Measurements from ENCODE around the gene PIAS3. TPM values are rescaled to one million over a fixed set of nuclear protein-coding genes. Genes with fewer than 3 reads are reported as not detected.

PIAS3 gene
- total RNA-seq = 13.3 TPM
- long read RNA-seq, transcript PIAS3-203 (14 exons, 2,901 nt) = major isoform, 5 of 23 reads
- long read RNA-seq, partial matches to known transcripts = 10 of 23 reads
- long read RNA-seq, other reads (novel, unspliced or antisense) = 7 of 23 reads

DNA sequence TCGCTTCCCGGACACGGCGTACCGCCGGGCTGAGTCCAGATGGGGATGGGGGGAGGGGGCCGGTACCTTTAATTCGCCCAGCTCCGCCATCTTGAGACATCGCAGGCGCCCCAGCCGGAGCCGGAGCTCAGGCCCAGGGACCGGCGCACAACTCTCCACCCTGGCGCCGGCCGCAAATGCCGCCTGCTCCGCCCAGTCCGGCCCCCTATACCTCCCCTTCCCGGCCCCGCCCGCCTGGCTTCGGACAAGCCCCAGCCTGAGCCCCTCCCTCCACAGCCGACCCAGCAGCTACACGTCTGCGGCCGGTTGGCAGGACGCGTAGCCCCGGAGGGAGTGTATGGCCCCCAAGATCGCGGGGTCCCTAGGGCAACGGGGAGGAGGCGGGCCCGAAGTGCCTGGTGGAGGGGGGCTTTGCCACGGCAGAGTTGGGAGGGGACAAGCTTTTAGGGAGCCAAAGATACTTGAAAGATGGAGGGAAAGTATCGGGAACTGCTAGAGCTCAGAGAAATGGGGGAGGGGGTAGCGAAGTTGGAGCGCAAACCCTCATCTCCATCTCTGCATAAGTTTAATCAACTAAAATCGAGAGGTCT, at the start of gene PIAS3:
PIAS3 (minus strand) TSS at position 181 of the 590 bp plus-strand sequence; CDS start at position 90, 91 bp downstream.
- ATAC-seq (peak; percentile 95), DNase-seq (peak; percentile 98)
- intact Hi-C loops (cut with micrococcal nuclease) = no loop called here

DNA sequence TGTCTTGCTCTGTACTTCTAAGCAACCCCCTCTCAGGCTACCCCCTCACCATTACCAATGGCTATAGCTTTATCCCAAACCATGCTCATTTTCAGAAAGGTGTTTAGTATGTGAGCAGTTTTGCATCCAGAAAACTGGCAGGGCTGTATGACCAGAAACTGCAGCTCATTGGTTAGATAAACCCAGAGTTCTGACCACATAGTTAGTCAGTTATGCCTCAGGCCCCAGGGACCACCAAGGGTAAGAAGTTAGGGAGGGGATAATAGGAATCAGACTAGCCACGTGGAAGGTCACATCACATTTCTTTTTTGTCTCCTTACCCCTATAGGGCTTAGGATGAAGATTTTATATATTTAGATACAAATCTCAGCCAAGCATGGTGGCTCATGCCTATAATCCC, 49.8 kb upstream of the PIAS3 start:
- intact Hi-C loops (cut with micrococcal nuclease) = no loop called here
- DNase-seq (no peak), ATAC-seq (no peak)

DNA sequence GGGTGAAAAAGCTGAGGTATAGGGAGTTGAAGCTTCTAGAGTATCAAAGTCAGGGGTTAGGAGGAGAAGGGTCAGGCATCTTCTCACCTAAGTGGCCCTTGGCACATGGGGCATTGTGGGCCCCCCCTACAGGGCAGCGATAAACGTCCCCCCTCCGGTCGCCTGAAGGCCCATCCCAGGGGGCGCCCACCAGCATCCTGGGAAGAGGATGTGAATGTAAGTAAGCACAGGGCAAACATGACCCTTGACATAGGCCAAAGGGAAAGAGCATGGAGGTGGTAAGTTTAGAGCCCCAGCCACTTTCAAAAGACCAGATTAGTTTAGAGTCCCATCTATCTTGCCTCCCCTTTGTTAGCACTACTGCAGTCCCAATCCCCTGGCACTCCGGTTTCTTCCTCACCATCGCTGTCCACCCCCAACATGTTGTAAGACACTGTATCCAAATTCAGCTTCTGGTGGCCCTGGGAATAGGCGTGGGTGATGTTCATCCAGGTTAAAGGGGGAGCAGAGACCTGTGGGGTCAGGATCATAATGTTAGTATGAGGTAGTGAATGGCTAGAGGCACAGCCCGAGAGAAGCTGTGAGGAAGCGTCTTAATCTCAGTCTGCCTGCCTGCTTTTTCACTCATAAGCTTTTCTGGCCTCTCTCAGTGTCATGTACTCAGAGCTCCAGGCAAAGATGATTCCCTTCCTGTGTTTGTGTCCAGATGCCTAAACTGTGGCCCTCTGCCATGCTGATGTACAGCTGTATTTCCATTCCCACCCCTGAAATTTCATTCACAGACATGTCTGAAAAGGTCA, 48.3 kb upstream of the PIAS3 start:
- peak; percentile 49 for ATAC-seq

DNA sequence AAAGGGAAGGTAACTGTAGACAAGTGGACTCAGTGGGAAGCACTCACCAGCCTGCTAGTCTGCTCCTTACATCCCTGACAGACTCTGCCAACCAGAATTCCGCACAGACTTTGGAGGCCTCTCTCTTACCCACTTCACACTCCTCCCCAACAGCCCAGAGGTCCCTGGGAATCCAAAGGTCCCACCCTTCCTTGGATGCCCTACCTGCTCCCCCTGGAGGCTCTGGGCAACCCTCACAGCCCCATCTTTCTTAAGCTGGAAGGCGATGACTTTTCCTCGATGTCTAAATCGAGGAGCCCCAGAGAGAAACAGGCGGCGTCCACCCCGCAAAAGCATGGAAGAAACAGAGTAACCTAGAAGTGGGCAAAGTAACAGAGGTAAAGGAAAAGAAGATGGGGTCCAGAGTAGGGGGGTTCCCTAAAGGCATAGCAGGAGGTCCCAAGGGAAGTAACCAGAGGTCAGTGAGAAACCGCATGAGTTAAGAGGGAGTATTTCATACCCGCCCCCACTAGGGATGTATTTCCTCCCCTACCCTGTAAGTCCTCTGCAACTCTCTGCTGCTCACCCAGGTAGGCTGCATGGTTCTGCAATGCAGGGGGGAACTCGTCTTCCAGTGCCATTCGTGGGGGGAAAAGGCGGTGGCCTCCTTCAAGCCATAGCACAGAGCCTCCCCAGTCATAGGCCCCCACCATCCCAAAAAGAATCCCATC, 42.6 kb upstream of the PIAS3 start:
- intact Hi-C loops (cut with micrococcal nuclease) = no loop called here
- ATAC-seq (no peak), DNase-seq (no peak)

More for the DNA sequence above, 48.3 kb upstream of the PIAS3 start:
- intact Hi-C loops (cut with micrococcal nuclease) = no loop called here
- no peak for DNase-seq

DNA sequence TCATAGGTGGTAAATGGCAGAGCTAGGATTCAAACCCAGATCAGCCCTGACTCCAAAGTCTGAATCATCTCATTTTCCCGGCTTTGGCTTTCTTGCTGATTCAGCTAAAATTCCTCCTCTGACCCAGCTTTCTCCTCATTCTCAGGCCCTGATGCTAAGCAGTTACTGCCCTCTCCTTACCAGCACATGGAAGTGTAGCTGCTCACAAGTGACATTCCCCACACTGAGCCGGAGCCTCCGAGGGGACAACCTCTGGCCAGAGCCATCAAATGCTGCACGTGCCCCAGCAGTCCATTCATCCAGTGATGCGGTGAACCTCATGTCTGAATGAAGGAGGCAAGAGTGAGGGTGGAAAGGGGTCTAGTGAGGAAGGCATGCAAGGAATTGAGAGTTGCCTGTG, 39.9 kb upstream of the PIAS3 start:
- ATAC-seq (no peak), DNase-seq (no peak)
- intact Hi-C loops (cut with micrococcal nuclease) = no loop called here

DNA sequence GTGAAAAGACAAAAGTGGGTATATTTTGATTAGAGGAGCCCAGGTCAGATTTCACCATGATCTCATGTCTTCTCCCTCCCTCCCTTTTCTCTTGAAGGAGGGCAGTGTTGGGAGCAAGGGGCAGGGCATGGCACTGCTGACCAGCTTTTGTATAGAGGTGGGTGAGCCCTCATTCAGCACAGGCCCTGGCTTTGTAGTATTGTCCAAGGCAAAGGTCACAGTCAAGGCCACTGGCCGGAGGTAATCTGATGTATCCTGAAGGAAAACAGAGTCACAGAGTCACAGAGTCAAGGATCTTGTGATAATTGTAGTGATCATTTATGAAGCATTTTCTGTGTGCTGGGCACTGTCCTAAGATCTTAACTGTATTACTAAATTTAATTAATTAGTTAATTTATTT, 39.1 kb upstream of the PIAS3 start:
- no peak for DNase-seq
- intact Hi-C loops (cut with micrococcal nuclease) = no loop called here
- no peak for ATAC-seq

DNA sequence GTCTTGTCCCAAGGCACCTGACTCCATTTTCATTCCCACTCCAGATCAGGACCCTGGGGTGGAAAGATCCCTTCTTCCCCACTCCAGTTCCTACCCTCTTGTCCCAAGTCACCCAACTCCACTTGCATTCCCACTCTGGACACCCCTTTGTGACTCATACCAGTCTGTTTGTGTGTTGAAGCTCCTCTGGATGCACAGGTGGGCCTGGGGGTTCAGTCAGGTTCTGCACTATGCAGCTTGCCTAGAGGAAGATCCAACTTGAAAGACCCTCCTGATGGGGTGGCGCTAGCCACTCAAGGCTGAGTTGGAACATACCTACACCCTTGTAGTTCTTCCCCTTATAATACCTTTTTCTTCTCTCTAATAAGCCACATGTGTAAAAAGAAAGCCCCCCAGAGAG, 36.6 kb upstream of the PIAS3 start:
- intact Hi-C loops (cut with micrococcal nuclease) = no loop called here
- no peak for DNase-seq
- ATAC-seq = no peak

DNA sequence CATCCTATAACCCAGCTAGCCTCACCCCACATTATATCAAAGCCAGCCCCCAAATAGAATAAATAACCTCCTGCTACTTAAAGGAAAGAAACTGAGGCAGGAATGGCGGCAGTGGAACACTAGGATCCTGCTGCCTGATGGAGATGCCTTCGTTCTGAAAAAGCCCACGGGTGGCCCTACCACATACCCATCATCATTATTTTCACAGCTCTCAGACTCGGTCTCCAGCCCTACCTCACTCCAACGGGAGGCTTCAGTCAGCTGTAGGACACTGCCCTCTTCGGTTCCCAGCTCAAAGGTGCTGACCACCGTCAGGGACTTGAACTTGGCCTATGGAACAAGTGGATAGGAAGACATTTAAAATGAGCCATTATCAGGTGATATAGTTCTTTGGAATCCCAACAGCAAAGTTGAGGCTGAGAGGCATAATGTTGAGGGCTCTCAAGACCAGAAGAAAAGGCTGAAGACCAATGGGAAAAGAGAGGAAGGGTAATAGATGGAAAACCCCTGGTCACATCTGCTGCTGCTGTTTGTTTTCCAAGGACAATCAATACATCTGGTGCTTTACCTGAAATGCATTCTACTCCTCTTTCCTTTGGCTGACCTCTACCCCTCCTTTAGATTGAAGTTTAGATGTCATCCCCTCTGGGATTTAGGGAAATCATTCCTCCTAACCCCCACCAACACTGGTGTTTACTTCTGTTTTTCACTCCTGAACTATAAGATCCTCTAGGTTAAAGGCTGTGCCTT, 34.6 kb upstream of the PIAS3 start:
- no peak for ATAC-seq
- intact Hi-C loops (cut with micrococcal nuclease) = no loop called here

DNA sequence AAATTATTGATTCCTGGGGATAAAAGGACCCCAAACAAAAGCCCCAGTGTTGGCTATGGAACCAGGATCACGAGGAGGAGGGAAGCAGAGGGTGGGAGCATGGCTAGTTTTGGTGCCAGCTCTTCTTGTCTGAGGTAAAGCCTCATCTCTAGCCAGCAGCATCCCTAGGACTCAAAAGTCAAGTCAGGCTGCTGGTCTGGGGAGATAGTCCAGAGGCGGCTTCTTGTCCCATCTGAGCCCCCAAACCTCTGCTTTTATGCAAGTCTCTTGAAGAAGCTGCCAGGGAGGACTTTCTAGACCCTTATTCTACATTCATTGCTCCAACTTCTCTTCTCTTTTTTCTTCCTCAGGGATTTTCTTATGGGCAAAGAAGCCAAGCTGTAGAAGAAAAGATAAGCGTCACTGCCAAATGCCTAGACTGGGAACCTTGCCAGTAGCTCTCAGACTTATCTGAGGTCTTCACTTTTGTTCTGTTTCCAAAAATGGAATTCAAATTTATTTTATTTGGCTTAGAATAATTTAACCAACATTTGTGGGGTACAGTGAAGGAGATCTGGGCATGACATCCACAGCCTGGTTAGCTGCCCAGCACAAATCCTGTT, 33.7 kb upstream of the PIAS3 start:
- DNase-seq (no peak), ATAC-seq (peak; percentile 23)
- intact Hi-C loops (cut with micrococcal nuclease) = no loop called here

More for the DNA sequence above, 34.6 kb upstream of the PIAS3 start:
- DNase-seq = no peak

DNA sequence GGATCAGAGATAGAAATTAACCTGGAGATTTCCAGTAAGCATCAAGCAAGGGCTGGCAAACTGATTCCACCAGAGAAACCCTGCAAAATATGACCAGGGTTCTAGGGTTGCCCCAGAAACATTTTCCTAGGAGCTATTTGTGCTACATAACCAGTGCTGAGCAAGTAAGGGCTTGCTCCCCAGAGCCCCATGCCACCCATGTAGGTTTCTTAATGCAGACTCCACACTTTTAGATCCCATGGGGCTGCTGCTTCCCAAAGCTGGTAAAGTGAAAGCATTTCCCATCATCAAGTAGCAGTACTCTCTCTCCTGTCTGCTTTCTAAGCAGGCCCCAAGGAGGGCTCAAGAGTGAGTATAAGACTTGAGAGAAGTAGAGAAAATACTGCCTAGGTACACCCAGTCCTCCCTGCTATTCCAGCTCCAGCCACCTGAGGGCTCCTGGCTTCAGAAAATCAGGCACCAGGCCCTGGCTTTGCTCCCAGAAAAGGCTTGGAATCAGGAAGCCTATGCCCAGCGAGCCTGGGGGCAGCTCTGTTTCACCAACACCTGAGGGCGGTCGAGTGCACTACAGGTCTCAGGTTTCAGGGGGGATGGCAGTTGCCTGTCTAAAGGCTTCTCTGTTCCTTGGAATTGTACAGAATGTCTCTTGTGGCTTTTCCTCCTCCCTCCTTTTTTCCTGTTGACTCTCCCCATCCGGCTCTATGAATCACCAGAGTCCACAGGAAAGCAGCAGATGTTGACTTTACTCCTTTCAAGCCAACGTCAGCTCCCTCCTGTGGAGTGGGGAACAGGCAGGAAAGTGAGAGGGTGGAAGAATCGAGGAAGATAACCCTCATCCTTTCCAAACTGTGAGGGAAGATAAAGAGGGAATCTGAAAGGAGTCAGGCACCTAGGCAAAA, 33.0 kb upstream of the PIAS3 start:
- ATAC-seq (peak; percentile 93), DNase-seq (peak; percentile 94)
- intact Hi-C loops (cut with micrococcal nuclease) = no loop called here

DNA sequence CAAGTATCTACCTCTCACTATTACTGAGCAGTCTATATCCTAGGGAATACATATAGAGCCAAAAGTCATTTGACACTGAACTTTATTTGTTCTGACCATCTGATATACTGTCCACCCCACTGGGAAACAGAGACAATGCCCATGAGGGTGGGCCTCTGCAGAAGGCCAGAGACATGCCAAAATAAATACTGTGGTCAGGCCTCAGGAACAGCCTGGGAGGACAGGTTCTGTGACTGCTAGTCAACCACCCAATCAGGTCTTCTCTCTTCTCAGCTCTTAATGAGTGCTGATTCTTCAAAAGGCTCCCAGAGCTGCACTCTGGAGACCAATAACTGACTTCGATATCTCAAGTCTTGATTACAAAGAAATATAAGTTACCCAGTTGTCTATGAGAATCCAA, 32.3 kb upstream of the PIAS3 start:
- ATAC-seq = peak; percentile 2
- DNase-seq = no peak
- intact Hi-C loops (cut with micrococcal nuclease) = no loop called here

DNA sequence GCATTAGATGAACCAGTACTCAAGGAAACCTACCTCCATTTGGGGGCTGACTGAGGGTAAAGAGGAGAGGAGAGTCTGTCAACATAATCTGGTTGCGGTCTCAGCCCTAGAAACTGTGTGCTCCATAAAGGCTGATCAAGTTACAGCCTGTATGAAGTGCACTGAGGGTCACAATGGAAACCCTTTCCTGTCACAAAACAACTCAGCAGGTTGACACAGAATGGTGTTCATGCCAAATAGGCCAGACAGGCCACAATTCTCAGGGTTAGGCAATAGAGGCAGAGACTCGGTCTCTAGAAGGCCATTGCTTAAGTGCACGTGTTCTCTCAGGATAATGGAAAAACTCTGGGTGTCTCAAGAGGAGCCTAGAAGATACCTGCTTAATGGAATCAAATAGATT, 30.8 kb upstream of the PIAS3 start:
- intact Hi-C loops (cut with micrococcal nuclease) = no loop called here
- no peak for ATAC-seq
- no peak for DNase-seq

DNA sequence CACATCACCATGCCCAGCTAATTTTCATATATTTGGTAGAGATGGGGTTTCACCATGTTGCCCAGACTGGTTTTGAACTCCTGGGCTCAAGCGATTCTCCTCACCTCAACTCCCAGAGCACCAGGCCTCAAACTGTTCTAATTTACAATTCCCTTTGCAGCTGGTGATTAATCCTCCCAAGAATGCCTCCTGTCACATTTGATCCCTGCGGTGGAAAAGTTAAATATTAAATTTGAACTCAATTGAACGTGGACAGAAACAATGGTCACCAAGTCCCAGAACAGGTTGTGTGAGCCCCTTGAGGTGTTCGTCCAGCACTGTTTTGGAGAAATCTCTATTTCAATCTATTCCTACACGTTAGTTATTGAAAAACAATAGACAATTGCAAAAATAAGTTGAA, 28.8 kb upstream of the PIAS3 start:
- DNase-seq = no peak
- intact Hi-C loops (cut with micrococcal nuclease) = no loop called here
- no peak for ATAC-seq

DNA sequence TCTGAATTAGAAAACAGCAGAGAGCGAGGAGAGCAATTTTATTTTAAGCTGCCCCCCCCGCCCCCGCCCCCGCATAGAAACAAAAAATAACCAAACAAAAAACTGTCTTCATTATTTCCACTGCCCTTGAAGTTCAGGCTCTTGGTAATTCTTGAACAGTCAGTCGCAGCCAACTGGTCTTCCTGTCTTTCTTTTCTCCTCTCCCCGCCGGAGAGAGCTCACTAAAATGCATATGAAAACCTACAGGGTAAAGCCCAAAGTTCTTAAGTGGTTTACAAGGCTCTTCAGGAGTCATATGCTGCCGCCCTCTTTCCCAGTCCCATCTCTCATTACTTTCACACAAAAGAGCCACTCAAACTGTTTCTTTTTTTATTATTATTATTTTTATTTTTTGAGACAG, 27.9 kb upstream of the PIAS3 start:
- DNase-seq (no peak), ATAC-seq (no peak)
- intact Hi-C loops (cut with micrococcal nuclease) = no loop called here

DNA sequence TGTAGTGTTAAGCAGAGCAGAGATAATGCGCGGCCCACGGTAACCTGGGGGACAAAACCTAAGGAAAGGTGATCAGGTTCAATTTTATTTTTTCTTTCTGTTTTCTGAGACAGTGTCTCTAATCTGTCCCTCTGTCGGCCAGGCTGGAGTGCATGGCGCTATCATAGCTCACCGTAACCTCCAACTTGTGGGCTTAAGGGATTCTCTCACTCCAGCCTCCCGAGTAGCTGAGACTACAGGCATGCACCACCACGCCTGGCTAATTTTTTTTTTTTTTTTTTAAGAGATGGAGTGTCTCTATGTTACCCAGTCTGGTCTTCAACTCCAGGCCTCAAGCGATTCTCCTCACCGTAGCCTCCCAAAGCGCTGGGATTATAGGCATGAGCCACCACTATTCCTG, 27.5 kb upstream of the PIAS3 start:
- DNase-seq (no peak), ATAC-seq (peak; percentile 36)
- intact Hi-C loops (cut with micrococcal nuclease) = no loop called here

DNA sequence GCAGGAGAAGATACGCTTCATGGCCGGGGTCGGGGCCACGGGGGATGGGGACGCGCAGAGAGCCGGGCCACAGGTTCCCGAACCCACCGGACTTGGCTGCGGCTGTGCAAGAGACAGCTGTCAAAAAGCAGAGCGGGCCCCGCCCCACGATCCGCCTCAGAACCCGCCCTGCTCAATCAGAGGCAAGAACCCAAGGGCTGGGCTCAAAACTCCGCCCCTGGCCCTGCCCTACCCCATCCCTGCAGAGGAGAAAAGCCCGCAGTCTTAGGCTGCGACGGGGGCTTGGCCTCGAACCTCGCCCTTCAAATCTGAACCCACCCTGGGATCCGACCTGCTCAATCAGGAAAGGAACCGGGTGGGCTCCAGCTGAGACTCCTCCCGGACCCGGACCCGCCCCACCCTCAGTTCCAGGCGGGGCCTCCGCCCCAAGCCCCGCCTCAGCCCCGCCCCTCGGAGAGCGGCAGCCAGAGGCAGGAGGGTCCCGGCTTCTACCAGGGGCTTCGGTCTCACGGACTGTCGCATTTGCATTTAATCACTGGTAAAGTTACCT, 26.9 kb upstream of the PIAS3 start, which contains the start of gene ANKRD35:
ANKRD35 (minus strand) TSS at position 129 of the 550 bp plus-strand sequence; CDS start at position 21, 108 bp downstream.
- peak; percentile 96 for ATAC-seq
- intact Hi-C loops (cut with micrococcal nuclease) = no loop called here

DNA sequence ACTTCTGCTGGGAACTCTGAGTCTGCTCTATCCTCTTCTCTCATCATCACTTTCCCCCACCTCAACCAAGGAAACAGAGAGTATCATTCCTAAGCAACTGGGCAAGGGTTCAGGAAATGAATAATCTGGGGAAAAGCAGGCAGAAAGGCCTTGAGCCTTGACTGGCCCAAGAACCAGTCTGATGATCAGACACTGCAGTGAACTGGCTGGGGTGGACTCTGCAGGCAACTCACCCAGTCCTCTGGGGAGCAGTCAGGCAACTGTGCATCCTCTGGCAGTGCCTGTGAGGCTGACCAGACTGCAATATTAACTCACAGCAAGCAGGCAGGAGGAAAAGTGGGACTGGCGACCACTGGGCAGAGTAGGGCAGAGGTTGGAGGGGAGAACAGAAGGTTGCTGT, 25.8 kb upstream of the PIAS3 start:
- intact Hi-C loops (cut with micrococcal nuclease) = no loop called here
- no peak for DNase-seq
- ATAC-seq = no peak

More for the DNA sequence above, 26.9 kb upstream of the PIAS3 start, which contains the start of gene ANKRD35:
- DNase-seq = peak; percentile 92

DNA sequence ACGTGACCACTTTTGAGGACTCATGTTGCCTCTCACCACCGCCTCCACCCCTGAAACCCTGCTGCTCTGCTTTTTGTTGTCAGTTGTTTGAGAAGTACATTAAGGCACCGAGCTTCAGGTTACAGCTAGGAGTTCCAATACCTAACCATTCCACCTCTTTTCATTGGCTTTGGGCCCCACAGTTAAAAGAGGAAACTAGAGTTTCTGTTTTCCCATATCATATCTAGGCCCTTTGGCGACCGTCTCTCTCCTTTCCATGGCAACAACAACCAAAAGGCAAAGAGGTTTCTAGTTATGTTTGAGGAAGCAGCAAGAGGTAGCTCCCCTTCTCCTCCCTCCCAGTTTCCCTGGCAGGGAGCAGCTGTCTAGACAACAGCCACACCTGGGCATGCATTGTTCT, 20.9 kb upstream of the PIAS3 start:
- intact Hi-C loops (cut with micrococcal nuclease) = no loop called here
- no peak for ATAC-seq
- DNase-seq = no peak
